ENCODE data around the gene METTL16. TPM values are rescaled to one million over a fixed set of nuclear protein-coding genes. Genes with fewer than 3 reads are reported as not detected.

The METTL16 gene
- total and polyA plus RNA-seq, 12 donors, result 9.9 to 31.9 (median 26.5) TPM

- Histone ChIP-seq H3K9me3 (no peaks in the 10 kb centered on the region), H3K27me3 (no peaks in the 10 kb centered on the region), H3K4me1 (peaks cover 28 to 70% (median 66%) of the 10 kb centered on the region in 9 donors), H3K4me3 (peak overlapping the region; percentile 10 to 99 (median 89)), H3K36me3 (no peaks in the 10 kb centered on the region), H3K27ac (peak overlapping the region; percentile 92 to 100 (median 98))
- ATAC-seq (peak; percentile 56 to 80 (median 74)), DNase-seq (peak; percentile 100)
- WGBS, 2 donors, result 0 to 1% methylated on average over 66 to 72 of the region's 72 CpGs
- TF ChIP-seq CTCF (IDR thresholded peaks at IDR 0.05), result no peak
- intact Hi-C loops (cut with DNase I), result loop anchor here in 3 of 10 donors (1.0 to 10.0 kb wide), 3 partner anchors 8 to 337 kb away; no protein-coding TSS in a partner anchor
Observed at GRCh38 chr17:2401426-2402221, 110.1 kb downstream of the METTL16 start.

- Histone ChIP-seq H3K4me1 (peaks cover 33 to 70% (median 66%) of the 10 kb centered on the region in 9 donors), H3K4me3 (peak within 1 kb of the TSS; percentile 71 to 99 (median 89)), H3K27ac (peak within 1 kb of the TSS; percentile 92 to 100 (median 98)), H3K9me3 (no peaks in the 10 kb centered on the region), H3K36me3 (no peaks in the 10 kb centered on the region), H3K27me3 (no peaks in the 10 kb centered on the region)
- peak in 2 of 9 donors; percentile 10 to 12 for TF ChIP-seq CTCF (IDR thresholded peaks at IDR 0.05)
- WGBS, 2 donors, result 0 to 1% methylated on average over 50 of the region's 51 CpGs
- ATAC-seq, result peak; percentile 59 to 80 (median 68)
- peak; percentile 94 to 96 for DNase-seq
- intact Hi-C loops (cut with DNase I), result loop anchor here in 3 of 10 donors (1.0 to 10.0 kb wide), 3 partner anchors 8 to 336 kb away; no protein-coding TSS in a partner anchor
Observed at GRCh38 chr17:2400877-2401425, 110.7 kb downstream of the METTL16 start, which contains the start of gene MNT. Gene MNT (minus strand): TSS chr17:2401060. CDS start chr17:2400712, 348 bp downstream.

- 0% methylated on average over 39 to 43 of the region's 43 CpGs for WGBS, 2 donors
- no peak for TF ChIP-seq CTCF (IDR thresholded peaks at IDR 0.05)
- intact Hi-C loops (cut with DNase I), result loop anchor here in 1 of 10 donors (10.0 kb wide), 1 partner anchor 336 kb away; no protein-coding TSS in a partner anchor
- peak; percentile 54 to 59 for DNase-seq
- Histone ChIP-seq H3K4me1 (peaks cover 38 to 72% (median 68%) of the 10 kb centered on the region in 9 donors), H3K9me3 (no peaks in the 10 kb centered on the region), H3K27me3 (no peaks in the 10 kb centered on the region), H3K4me3 (peak overlapping the region; percentile 71 to 99 (median 89)), H3K27ac (peak overlapping the region; percentile 92 to 100 (median 98)), H3K36me3 (no peaks in the 10 kb centered on the region)
- ATAC-seq, result peak in 1 of 8 donors; percentile 0
Observed at GRCh38 chr17:2400474-2400866, 111.2 kb downstream of the METTL16 start.

Measured in heart right ventricle (tissue), 16 donors.